Panc1 (cell line): Measurements from ENCODE around the gene MLPH. TPM values are rescaled to one million over a fixed set of nuclear protein-coding genes. Genes with fewer than 3 reads are reported as not detected.

Experiments
- ATAC-seq: fragments of 200-7000 bp; cut with Tn5 transposase; 2 replicates; pipeline ENCODE4 v1.9.1; 2020; ENCODE audit warnings: mild to moderate bottlenecking, moderate library complexity
- BruUV-seq: library from RNA; stranded (reverse); fragments of 400-500 nt; replicated peaks from 2 replicates; lab custom pipeline; 2021; lab: Mats Ljungman, UMichigan
- CTCF ChIA-PET: fragments of 300-600 bp; sonication (Branson Sonifier 250); formaldehyde crosslinking; loops from one replicate; lab custom pipeline; 2022; ENCODE audit warnings: antibody characterized with exemption; lab: Charles Lee
- POLR2A ChIA-PET: fragments of 300-600 bp; sonication (Branson Sonifier 250); formaldehyde crosslinking; loops from one replicate; lab custom pipeline; 2022; ENCODE audit warnings: antibody characterized with exemption; lab: Charles Lee
- DNase-seq: peaks from one replicate; pipeline ENCODE4 v3.0.0-alpha.2; 2010; ENCODE audit warnings: low read depth, low spot score
- H3K27ac ChIP-seq: 2 replicates; pipeline ENCODE4 v1.5.1; 2011; ENCODE audit warnings: mild to moderate bottlenecking, low read length, inconsistent platforms
- H3K27me3 ChIP-seq: fragments of 200-500 bp; sonication (Bioruptor generic); 2 replicates; pipeline ENCODE4 v1.6.0; 2014; ENCODE audit warnings: low read length, inconsistent platforms; ENCODE audit not compliant: control insufficient read depth, insufficient read depth
- H3K36me3 ChIP-seq: fragments of 200-500 bp; sonication (Bioruptor generic); 2 replicates; pipeline ENCODE4 v1.5.1; 2014; ENCODE audit warnings: inconsistent platforms, mild to moderate bottlenecking, low read length, moderate library complexity; ENCODE audit not compliant: control insufficient read depth, insufficient read depth
- H3K4me1 ChIP-seq: 2 replicates; pipeline ENCODE4 v1.5.1; 2011; ENCODE audit warnings: inconsistent platforms, mild to moderate bottlenecking, low read length, moderate library complexity; ENCODE audit not compliant: control insufficient read depth, insufficient read depth
- H3K4me3 ChIP-seq, 2 experiments: 2 replicates each; pipeline ENCODE4 v1.5.1; 2011 to 2012; ENCODE audit warnings: low read depth in 2 of 2, low read length in 2 of 2, mild to moderate bottlenecking in 2 of 2, inconsistent platforms in 1 of 2, moderate library complexity in 1 of 2
- H3K9me3 ChIP-seq: fragments of 200-500 bp; sonication (Bioruptor generic); 2 replicates; pipeline ENCODE4 v1.5.1; 2014; ENCODE audit warnings: low read depth, mild to moderate bottlenecking, inconsistent platforms, low read length, moderate library complexity; ENCODE audit not compliant: control insufficient read depth, insufficient read depth
- POLR2AphosphoS5 ChIP-seq: IDR thresholded peaks from 2 replicates; pipeline ENCODE4 v1.6.1; 2012; ENCODE audit warnings: mild to moderate bottlenecking, low read depth, low read length, moderate library complexity
- SIN3A ChIP-seq: IDR thresholded peaks from 2 replicates; pipeline ENCODE4 v1.6.1; 2012; ENCODE audit warnings: low read depth, mild to moderate bottlenecking, low read length, moderate library complexity, borderline replicate concordance; ENCODE audit not compliant: insufficient read depth
- TCF7L2 ChIP-seq: IDR thresholded peaks from 2 replicates; pipeline ENCODE4 v1.6.1; 2011; ENCODE audit warnings: mild to moderate bottlenecking, low read depth, low read length, inconsistent platforms
- in situ Hi-C: cut with HindIII; loops from 2 replicates; pipeline ENCODE4 v1.10.0; 2016; ENCODE audit warnings: low sequenced_read_pairs, low pct_unique_long_range_greater_than_20kb
- intact Hi-C: fragments of 100-400 bp; cut with micrococcal nuclease; formaldehyde crosslinking; loops from one replicate; pipeline ENCODE4 v1.10.0; 2022; ENCODE audit not compliant: unreplicated experiment
- total RNA-seq: library from RNA; stranded (reverse); gene quantifications from one replicate; pipeline ENCODE4 v1.2.1, GENCODE V29; 2021; ENCODE audit not compliant: unreplicated experiment
- TF ChIP-seq, protein P1 (sequence below): fragments of 450-650 bp; IDR thresholded peaks from 2 replicates; pipeline ENCODE4 v1.5.1; 2017; ENCODE audit warnings: mild to moderate bottlenecking
- TF ChIP-seq, protein P2 (sequence below), 2 experiments: IDR thresholded peaks; 2 replicates each; pipeline ENCODE4 v1.6.1; 2011 to 2012; ENCODE audit warnings: low read depth in 2 of 2, control low read depth in 1 of 2, low read length in 1 of 2, mild to moderate bottlenecking in 1 of 2, moderate library complexity in 1 of 2; ENCODE audit not compliant: insufficient read depth in 1 of 2

The MLPH gene
- total RNA-seq, 1 experiment from 2014 or later = 60.2 TPM

- Histone ChIP-seq H3K27me3 (no peaks in the 10 kb centered on the region), H3K9me3 (no peaks in the 10 kb centered on the region), H3K36me3 (no peaks in the 10 kb centered on the region), H3K4me1 (peaks cover 8% of the 10 kb centered on the region), H3K27ac (no peak overlapping the region), H3K4me3 (no peak overlapping the region)
- no peak for TF ChIP-seq TCF7L2
- TF ChIP-seq, protein P1, sequence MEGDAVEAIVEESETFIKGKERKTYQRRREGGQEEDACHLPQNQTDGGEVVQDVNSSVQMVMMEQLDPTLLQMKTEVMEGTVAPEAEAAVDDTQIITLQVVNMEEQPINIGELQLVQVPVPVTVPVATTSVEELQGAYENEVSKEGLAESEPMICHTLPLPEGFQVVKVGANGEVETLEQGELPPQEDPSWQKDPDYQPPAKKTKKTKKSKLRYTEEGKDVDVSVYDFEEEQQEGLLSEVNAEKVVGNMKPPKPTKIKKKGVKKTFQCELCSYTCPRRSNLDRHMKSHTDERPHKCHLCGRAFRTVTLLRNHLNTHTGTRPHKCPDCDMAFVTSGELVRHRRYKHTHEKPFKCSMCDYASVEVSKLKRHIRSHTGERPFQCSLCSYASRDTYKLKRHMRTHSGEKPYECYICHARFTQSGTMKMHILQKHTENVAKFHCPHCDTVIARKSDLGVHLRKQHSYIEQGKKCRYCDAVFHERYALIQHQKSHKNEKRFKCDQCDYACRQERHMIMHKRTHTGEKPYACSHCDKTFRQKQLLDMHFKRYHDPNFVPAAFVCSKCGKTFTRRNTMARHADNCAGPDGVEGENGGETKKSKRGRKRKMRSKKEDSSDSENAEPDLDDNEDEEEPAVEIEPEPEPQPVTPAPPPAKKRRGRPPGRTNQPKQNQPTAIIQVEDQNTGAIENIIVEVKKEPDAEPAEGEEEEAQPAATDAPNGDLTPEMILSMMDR = no peak
- TF ChIP-seq, protein P2, sequence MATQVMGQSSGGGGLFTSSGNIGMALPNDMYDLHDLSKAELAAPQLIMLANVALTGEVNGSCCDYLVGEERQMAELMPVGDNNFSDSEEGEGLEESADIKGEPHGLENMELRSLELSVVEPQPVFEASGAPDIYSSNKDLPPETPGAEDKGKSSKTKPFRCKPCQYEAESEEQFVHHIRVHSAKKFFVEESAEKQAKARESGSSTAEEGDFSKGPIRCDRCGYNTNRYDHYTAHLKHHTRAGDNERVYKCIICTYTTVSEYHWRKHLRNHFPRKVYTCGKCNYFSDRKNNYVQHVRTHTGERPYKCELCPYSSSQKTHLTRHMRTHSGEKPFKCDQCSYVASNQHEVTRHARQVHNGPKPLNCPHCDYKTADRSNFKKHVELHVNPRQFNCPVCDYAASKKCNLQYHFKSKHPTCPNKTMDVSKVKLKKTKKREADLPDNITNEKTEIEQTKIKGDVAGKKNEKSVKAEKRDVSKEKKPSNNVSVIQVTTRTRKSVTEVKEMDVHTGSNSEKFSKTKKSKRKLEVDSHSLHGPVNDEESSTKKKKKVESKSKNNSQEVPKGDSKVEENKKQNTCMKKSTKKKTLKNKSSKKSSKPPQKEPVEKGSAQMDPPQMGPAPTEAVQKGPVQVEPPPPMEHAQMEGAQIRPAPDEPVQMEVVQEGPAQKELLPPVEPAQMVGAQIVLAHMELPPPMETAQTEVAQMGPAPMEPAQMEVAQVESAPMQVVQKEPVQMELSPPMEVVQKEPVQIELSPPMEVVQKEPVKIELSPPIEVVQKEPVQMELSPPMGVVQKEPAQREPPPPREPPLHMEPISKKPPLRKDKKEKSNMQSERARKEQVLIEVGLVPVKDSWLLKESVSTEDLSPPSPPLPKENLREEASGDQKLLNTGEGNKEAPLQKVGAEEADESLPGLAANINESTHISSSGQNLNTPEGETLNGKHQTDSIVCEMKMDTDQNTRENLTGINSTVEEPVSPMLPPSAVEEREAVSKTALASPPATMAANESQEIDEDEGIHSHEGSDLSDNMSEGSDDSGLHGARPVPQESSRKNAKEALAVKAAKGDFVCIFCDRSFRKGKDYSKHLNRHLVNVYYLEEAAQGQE (IDR thresholded peaks at IDR 0.05; ENCODE audit: insufficient read depth in 1 of 2, low read depth in 2 of 2, low read length in 1 of 2) = no peak
- TF ChIP-seq POLR2AphosphoS5 = no peak
- no peak for TF ChIP-seq SIN3A
- DNase-seq (no peak), ATAC-seq (no peak)
- no TSS peak for BruUV-seq
- in situ Hi-C loops (no loop called here), intact Hi-C loops (no loop called here)
- ChIA-PET CTCF (interaction anchor here (0.6 to 1.2 kb wide), 2 partner anchors 34 to 56 kb away, joined by 3 to 4 read pairs; no protein-coding TSS in a partner anchor), POLR2A (no interaction called here)
These were observed 28.1 kb downstream of the MLPH start for GRCh38 chr2:237515166-237515565.

DNA sequence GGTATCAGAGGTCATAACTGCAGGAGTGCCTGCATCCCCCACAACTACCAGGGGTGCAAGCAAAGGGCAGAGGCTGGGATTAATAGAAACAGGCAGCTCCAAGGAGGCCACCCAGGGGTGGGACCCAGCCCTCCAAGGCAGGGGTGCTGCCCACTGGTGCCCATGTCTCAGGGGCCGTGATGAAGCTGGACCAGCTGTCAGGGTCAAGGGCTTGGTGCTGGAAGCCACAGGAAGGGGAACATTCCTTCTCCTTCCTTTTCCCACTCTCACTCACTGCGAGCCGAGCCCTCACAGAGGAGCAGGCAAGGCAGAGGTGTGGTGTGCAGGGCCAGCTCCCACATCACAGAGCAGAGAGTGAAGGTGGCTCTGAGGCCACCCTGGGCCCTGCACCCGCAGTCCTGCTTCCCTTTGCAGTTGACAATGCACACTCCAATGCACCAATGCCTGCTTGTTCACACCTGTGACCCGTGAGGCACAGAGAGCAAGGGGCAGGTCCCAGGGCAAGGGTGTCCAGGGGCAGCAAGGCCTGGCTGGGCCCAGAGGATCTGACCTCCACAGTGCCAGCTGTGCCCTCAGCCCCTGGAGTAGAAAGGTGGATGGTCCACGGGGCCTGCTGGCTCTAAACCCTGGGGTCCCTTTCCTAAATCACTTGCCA, 28.7 kb downstream of the MLPH start:
- POLR2A ChIA-PET = no interaction called here
- no peak for ATAC-seq
- CTCF ChIA-PET = interaction anchor here (1.2 kb wide), 1 partner anchor 56 kb away, joined by 4 read pairs; no protein-coding TSS in a partner anchor
- H3K4me3 ChIP-seq = no peak overlapping the region
- BruUV-seq = no TSS peak
- no peak for TF ChIP-seq TCF7L2
- TF ChIP-seq, protein P1 = no peak
- DNase-seq = no peak
- in situ Hi-C loops = no loop called here
- intact Hi-C loops = no loop called here
- no peaks in the 10 kb centered on the region for H3K9me3 ChIP-seq
- H3K36me3 ChIP-seq = no peaks in the 10 kb centered on the region
- no peaks in the 10 kb centered on the region for H3K27me3 ChIP-seq
- H3K4me1 ChIP-seq = peaks cover 8% of the 10 kb centered on the region
- no peak overlapping the region for H3K27ac ChIP-seq
